ENCODE measurements around the gene HHLA2.

DNA sequence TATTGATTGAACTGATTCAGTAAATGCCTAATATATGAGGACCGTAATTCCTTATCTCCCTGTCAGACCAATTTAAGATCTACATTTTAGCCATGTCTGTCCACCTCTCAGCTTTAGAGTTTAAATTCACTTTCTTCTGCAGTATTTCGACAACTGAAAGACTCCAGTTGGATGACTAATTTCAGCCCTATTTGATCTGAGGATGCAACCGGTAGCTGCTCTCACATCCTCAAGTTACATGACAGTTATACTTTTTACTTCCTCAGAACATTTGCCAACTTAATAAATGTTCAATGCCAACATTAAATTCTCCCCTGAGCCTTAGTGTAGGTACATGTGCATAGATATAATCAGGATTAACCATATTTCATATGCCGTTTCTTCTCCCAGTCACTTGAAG, 2.5 kb upstream of the HHLA2 start:
- TF ChIP-seq, protein P1, sequence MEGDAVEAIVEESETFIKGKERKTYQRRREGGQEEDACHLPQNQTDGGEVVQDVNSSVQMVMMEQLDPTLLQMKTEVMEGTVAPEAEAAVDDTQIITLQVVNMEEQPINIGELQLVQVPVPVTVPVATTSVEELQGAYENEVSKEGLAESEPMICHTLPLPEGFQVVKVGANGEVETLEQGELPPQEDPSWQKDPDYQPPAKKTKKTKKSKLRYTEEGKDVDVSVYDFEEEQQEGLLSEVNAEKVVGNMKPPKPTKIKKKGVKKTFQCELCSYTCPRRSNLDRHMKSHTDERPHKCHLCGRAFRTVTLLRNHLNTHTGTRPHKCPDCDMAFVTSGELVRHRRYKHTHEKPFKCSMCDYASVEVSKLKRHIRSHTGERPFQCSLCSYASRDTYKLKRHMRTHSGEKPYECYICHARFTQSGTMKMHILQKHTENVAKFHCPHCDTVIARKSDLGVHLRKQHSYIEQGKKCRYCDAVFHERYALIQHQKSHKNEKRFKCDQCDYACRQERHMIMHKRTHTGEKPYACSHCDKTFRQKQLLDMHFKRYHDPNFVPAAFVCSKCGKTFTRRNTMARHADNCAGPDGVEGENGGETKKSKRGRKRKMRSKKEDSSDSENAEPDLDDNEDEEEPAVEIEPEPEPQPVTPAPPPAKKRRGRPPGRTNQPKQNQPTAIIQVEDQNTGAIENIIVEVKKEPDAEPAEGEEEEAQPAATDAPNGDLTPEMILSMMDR (conservative IDR thresholded peaks at IDR 0.05; ENCODE audit: low read depth in 2 of 2): no peak
- TF ChIP-seq CREB1 (CRISPR knock-in tag; IDR thresholded peaks at IDR 0.05; ENCODE audit: low read depth) (no peak), EZH2 (IDR thresholded peaks at IDR 0.05; ENCODE audit: low read depth, unreplicated experiment) (no peak), POLR2AphosphoS5 (IDR thresholded peaks at IDR 0.05; ENCODE audit: low read depth) (no peak), ZNF114 (CRISPR knock-in tag; IDR thresholded peaks at IDR 0.05) (no peak), EZH2phosphoT487 (IDR thresholded peaks at IDR 0.05; ENCODE audit: unreplicated experiment) (no peak)
- TF ChIP-seq, protein P2, sequence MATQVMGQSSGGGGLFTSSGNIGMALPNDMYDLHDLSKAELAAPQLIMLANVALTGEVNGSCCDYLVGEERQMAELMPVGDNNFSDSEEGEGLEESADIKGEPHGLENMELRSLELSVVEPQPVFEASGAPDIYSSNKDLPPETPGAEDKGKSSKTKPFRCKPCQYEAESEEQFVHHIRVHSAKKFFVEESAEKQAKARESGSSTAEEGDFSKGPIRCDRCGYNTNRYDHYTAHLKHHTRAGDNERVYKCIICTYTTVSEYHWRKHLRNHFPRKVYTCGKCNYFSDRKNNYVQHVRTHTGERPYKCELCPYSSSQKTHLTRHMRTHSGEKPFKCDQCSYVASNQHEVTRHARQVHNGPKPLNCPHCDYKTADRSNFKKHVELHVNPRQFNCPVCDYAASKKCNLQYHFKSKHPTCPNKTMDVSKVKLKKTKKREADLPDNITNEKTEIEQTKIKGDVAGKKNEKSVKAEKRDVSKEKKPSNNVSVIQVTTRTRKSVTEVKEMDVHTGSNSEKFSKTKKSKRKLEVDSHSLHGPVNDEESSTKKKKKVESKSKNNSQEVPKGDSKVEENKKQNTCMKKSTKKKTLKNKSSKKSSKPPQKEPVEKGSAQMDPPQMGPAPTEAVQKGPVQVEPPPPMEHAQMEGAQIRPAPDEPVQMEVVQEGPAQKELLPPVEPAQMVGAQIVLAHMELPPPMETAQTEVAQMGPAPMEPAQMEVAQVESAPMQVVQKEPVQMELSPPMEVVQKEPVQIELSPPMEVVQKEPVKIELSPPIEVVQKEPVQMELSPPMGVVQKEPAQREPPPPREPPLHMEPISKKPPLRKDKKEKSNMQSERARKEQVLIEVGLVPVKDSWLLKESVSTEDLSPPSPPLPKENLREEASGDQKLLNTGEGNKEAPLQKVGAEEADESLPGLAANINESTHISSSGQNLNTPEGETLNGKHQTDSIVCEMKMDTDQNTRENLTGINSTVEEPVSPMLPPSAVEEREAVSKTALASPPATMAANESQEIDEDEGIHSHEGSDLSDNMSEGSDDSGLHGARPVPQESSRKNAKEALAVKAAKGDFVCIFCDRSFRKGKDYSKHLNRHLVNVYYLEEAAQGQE (IDR thresholded peaks at IDR 0.05; ENCODE audit: unreplicated experiment): no peak
- TF ChIP-seq, protein P3, sequence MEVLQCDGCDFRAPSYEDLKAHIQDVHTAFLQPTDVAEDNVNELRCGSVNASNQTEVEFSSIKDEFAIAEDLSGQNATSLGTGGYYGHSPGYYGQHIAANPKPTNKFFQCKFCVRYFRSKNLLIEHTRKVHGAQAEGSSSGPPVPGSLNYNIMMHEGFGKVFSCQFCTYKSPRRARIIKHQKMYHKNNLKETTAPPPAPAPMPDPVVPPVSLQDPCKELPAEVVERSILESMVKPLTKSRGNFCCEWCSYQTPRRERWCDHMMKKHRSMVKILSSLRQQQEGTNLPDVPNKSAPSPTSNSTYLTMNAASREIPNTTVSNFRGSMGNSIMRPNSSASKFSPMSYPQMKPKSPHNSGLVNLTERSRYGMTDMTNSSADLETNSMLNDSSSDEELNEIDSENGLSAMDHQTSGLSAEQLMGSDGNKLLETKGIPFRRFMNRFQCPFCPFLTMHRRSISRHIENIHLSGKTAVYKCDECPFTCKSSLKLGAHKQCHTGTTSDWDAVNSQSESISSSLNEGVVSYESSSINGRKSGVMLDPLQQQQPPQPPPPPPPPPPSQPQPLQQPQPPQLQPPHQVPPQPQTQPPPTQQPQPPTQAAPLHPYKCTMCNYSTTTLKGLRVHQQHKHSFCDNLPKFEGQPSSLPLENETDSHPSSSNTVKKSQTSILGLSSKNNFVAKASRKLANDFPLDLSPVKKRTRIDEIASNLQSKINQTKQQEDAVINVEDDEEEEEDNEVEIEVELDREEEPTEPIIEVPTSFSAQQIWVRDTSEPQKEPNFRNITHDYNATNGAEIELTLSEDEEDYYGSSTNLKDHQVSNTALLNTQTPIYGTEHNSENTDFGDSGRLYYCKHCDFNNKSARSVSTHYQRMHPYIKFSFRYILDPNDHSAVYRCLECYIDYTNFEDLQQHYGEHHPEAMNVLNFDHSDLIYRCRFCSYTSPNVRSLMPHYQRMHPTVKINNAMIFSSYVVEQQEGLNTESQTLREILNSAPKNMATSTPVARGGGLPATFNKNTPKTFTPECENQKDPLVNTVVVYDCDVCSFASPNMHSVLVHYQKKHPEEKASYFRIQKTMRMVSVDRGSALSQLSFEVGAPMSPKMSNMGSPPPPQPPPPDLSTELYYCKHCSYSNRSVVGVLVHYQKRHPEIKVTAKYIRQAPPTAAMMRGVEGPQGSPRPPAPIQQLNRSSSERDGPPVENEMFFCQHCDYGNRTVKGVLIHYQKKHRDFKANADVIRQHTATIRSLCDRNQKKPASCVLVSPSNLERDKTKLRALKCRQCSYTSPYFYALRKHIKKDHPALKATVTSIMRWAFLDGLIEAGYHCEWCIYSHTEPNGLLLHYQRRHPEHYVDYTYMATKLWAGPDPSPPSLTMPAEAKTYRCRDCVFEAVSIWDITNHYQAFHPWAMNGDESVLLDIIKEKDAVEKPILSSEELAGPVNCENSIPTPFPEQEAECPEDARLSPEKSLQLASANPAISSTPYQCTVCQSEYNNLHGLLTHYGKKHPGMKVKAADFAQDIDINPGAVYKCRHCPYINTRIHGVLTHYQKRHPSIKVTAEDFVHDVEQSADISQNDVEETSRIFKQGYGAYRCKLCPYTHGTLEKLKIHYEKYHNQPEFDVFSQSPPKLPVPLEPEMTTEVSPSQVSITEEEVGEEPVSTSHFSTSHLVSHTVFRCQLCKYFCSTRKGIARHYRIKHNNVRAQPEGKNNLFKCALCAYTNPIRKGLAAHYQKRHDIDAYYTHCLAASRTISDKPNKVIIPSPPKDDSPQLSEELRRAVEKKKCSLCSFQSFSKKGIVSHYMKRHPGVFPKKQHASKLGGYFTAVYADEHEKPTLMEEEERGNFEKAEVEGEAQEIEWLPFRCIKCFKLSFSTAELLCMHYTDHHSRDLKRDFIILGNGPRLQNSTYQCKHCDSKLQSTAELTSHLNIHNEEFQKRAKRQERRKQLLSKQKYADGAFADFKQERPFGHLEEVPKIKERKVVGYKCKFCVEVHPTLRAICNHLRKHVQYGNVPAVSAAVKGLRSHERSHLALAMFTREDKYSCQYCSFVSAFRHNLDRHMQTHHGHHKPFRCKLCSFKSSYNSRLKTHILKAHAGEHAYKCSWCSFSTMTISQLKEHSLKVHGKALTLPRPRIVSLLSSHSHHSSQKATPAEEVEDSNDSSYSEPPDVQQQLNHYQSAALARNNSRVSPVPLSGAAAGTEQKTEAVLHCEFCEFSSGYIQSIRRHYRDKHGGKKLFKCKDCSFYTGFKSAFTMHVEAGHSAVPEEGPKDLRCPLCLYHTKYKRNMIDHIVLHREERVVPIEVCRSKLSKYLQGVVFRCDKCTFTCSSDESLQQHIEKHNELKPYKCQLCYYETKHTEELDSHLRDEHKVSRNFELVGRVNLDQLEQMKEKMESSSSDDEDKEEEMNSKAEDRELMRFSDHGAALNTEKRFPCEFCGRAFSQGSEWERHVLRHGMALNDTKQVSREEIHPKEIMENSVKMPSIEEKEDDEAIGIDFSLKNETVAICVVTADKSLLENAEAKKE (CRISPR knock-in tag; IDR thresholded peaks at IDR 0.05): no peak

All from GM23338 (cell line).